NK-92 treated with Interleukin-12 subunit alpha and Interleukin-12 subunit beta, amount 100 ng/mL, for 24 hours (cell line): Measurements from ENCODE around the gene OR2D2.
"Not testable (repeated sequence)": the region's sequence is repeated elsewhere in the genome, so short reads cannot be mapped to it uniquely, and the experiment has no call there.

ENCODE experiments used
- DNase-seq: peaks from one replicate; lab custom pipeline; 2025; lab: John Stamatoyannopoulos, UW

Gene OR2D2, protein sequence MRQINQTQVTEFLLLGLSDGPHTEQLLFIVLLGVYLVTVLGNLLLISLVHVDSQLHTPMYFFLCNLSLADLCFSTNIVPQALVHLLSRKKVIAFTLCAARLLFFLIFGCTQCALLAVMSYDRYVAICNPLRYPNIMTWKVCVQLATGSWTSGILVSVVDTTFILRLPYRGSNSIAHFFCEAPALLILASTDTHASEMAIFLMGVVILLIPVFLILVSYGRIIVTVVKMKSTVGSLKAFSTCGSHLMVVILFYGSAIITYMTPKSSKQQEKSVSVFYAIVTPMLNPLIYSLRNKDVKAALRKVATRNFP

DNA sequence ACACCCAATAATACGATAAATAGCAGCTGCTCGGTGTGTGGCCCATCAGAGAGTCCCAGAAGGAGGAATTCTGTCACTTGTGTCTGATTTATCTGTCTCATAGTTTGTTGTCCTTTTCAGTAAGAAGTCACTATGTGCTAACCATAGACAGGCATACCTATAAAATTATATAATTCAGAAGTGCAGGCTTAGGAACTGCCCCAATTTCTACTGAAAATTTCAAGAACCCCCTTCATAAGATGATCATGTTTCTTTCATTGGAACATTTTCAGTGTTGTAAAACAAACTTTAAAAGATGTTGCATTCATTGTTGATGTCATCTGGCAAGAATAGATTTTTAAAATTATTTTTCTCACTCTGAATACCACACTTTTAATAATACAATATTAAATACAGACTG lies at the start of gene OR2D2:
Gene OR2D2, minus strand, starts transcription at position 101 of the 400 bp plus-strand sequence. Its CDS starts 0 bp downstream, at position 101.
- DNase-seq: no peak

DNA sequence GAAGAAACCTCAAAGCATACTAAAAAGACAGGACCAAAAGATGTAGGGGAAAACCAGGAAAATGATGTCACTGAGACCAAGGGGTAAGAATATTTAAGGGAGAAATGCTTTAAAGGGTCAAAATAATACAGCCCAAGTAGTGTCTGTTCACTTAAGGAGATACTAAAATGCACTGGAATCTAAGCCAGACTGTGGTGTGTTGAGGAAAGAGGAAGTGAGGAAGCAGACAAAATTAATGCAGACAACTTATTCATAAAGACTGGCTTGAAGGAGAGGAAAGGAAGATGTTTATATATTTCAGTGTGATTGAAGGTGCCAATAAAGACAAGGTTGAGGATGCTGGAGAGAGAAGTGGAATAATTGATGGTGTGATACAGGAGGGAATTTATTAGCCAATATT lies 49.7 kb upstream of the OR2D2 start:
- no peak for DNase-seq

DNA sequence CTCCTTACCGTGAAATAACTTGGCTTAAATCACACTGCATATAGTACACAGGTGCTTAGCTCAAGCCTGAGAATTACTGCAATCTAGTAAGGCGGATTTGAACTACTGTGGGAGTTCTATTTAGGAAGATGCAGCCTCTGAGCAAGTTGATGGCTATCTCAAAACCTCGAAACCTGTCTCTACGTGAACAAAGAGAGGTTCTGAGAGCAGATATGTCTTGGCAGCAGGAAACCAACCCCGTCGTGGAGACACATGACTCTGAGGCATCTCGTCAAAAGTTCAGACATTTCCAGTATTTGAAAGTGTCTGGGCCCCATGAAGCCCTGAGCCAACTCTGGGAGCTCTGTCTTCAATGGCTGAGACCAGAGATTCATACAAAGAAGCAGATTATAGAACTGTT lies 39.8 kb upstream of the OR2D2 start:
- DNase-seq: no peak

DNA sequence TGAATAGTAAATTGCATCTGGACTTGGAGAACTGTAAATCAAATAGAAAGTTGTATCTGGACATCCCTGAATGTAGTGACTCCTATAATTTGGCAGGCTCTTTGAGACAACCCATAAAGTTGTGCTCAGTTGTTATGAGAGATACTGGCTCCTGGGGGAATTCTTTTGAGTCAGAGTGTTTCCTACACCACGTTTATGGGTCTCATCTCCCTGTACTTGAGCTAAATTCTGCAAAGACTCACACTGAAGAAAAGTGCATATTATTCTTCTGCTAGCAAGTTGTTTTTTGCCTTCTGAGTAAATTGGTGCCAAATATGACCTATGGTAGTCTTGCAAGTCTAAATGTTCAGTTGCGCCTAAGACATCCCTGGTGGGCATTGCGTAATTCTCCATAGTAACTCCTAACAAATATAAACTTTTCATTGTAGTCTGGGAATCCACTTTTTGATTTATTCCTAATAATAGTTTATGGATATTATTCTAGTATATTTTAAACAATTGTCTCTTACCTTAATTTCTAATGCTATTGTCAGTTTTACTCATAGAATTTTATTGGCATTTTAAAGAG lies 38.9 kb upstream of the OR2D2 start:
- no peak for DNase-seq

DNA sequence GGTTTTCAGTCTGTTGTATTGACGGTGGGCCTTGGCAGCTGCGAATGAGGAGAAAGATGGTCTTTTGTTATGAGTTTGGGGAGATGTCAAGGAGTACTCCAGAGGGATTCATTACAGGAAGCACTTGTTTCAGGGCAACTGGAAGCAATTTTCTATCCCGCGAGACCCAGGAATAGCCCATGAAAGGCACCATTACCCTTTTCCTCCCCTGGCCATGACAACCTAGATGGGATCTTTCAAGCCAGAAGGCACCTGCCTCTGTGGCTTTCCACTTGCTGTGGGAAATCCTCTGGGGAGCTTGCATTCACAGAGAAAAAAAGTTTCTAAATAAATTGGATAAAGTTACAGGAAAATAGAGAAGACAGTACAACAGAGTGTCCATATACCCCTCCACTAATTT lies 36.6 kb upstream of the OR2D2 start:
- DNase-seq: no peak

DNA sequence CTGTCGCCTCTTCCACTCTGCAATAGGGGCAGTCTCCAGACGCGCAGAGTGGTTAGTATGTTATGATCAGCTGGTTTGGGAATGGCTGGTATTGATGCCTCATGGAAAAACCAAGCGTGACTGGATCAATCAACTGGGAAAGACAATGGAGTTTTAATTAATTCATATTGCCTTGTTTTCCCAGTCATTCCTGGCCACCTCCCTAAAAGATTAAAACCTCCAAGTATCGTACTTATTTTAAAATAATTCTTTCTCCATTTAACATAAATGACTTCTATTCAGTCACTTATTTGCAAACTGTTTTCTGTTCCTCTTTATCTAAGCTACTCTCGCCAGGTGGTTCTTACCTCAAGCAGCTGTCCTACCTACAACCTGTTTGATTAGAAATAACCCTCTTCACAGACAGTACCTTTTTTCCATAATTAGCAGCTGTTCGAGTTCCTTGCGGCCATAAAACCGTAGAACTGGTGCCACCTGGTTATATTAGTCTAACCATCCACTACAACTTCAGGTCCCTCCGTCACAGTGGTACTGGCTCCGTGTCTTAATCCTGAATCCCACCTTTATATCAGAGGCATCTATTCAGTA lies 34.8 kb upstream of the OR2D2 start:
- DNase-seq: no peak

DNA sequence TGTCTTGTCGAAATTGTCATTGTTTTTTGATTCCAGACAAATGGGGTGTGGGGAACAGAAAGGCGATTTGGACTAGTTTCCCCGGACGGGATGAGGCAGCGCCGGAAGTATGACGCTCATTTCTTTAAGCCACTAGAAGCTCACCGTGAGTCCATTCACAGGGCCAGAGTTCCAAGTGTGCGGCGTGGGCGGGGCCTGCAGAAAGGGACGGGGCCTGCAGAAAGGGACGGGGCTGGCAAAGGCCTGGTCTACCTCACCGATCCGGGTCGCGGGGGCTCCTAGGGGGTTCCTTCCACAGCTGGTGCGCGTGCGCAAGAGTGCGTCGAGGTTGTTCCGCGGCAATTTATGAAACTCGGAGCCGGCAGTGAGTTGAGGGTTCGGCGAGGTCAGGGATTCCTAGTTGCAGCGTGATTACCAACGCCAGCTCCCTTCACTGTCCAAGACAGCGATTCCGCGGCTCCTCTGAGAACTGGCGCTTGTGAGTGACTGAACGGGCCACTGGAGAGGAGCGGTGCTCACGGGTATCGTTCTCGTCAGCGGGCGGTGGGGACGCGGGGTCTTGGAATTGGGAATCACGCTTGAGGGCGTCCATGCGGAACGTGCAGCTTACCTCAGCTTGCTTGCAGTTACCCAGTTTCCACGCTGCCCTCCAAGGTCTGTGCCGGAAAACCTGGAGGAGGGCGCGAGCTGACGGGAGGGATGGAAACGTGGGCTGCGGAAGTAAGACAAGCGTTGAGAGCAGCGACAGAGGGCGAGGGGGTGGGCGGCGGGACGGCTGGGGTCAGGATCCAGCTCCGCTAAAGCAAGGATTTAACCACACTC lies 34.1 kb upstream of the OR2D2 start, which contains the start of gene ZNF215:
Gene ZNF215, plus strand, starts transcription at position 219 of the 822 bp plus-strand sequence. CDS start 5,847 bp downstream, outside the sequence.
- DNase-seq: no peak

DNA sequence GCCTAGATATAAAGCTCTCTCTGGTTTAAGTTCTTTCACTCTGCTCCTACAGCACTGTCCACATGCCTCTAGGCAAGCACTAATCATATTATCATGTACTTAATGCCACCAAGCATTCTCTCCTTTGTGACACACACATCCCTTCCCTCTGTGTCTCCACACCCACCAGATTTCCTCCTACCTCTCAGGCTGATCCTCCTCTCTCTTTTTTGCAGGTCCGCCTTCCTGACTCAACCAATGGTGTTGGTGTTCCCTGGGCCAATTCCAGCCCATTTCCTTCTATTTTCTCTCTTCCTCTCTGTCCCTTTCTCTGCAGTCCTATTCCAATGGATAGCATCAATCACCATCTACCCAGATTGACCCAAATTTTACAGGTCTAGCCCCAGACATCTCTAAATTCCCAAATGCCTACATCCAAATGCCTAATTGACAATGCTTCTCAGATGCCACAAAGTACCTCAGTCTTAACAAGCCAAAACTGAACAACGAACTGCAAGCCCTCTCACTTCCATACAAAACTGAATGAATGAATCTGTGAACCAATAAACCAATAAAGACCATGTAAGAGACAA lies 33.4 kb upstream of the OR2D2 start:
- DNase-seq: no peak

DNA sequence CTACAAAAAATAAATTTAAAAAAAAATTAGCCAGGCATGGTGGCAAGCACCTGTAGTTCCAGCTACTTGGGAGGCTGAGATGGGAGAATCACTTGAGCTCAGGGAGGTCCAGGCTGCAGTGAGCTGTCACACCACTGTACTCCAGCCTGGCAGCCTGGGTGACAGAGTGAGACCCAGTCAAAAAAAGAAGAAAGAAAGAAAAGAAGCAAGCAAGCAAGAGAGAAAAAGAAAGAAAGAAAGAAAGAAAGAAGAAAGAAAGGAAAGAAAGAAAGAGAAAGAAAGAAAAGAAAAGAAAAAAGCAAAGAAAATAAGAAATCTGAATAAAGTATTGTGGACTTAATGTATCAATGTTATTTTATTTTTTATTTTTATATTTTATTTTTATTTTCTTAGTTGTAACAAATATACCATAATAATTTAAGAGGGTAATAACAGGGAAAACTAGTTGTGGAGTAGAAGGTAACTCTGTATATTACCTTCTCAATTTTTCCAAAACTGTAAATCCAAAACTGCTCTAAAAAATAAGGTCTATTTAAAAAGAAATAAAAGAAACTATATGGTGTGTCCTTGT lies 32.8 kb upstream of the OR2D2 start:
- no peak for DNase-seq

DNA sequence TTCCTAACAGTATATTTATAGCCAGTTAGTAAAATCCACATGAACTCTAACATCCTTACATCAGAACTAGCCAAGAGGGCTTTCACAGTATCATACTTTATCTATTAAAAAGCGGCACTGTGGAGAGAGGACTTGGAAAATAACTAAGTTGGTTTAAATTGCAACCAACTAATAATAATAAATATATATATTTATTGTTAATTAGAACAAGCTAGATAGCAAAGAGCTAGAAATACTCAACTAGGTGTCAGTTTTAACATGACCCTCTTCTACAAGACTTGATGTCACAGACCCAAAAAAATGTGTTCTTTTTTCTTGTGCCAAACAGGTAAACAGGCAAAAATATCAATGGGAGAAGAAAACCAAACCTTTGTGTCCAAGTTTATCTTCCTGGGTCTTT lies 28.4 kb upstream of the OR2D2 start, which contains the start of gene OR2D3:
Gene OR2D3, plus strand, starts transcription at position 301 of the 400 bp plus-strand sequence. Its CDS starts 0 bp downstream, at position 301.
- DNase-seq: no peak

DNA sequence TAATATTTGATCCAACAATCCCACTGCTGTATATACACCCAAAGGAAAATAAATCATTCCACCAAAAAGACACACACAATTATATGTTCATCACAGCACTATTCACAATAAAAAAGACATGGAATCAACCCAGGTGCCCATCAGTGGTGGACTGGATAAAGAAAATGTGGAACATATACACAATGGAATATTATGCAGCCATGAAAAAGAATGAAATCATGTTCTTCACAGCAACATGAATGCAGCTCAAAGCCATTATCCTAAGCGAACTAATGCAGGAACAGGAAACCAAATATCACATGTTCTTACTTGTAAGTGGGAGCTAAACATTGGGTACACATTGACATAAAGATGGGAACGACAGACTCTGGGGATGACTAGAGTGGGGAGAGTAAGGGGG lies 27.4 kb upstream of the OR2D2 start:
- no peak for DNase-seq

DNA sequence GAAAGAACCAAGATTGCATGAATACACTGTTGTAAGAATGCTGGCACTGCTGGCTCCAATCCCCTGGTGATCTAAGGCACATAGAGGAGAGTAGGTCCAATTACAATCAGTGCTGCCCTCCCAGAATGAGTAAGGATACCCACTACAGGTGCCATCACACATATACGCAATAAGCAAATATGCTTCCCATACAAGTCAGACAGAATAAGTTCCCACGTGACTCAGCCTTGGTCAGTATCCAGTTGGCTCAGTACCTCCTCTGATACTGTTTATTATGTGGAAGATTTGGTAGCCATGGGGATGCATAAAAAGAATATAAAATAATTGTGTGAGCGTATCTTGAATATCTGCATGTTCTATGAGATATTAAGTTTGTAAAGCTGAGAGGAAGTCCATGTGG lies 19.6 kb upstream of the OR2D2 start:
- DNase-seq: no peak

DNA sequence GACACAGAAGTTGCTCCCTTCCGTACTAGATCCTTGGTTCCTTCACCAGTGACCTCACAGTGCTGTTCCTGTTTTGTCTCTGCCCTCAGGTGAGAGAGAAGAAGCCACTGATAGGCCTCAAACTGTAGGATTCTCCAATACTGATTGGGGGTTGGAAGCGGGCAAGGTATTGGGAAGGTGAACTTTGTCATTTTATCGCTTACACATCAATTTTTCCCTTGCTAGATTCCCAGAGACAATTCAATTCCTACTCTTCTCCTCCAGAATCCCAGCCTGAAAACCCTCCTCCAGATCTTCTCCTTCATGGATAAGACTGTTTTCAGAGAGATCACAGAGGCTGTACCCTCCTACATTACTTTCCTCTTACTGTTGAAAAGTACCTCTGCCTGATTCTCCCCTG lies 19.1 kb upstream of the OR2D2 start:
- no peak for DNase-seq

DNA sequence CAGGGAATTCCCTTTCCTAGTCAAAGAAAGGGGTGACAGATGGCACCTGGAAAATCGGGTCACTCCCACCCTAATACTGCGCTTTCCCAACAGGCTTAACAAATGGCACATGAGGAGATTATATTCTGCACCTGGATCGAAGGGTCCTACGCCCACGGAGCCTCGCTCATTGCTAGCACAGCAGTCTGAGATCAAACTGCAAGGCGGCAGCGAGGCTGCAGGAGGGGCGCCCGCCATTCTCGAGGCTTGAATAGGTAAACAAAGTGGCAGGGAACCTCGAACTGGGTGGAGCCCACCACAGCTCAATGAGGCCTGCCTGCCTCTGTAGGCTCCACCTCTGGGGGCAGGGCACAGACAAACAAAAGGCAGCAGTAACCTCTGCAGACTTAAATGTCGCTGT lies 12.5 kb upstream of the OR2D2 start:
- not testable (repeated sequence) for DNase-seq

DNA sequence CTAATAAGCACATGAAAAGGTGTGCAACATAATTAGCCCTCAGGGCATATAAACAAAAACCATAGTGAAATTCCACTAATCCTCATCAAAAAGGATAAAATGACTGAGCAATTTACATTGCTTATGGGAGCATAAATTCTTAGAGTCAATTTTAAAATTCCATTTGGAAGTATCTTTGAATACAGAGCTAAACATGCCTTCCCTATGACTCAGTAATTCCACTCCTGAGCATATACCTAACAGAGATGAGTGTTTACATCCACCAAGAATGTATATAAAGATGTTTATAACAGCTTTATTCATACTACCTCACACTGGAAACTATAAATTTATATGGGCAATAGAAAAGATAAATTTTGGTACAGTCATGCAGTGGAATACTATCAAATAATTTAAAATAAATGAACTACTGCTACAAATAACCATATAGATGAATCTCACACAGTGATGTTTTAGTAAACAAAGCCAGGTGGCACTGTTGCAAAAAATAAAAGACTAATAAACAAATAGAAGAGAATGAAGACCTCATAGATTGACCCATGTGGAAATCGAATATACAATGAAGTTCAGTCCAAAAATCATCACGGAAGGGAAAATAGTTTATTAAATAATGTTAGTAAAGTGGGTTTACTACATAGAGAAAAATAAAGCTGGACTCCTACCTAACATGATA lies 8.2 kb upstream of the OR2D2 start:
- no peak for DNase-seq

DNA sequence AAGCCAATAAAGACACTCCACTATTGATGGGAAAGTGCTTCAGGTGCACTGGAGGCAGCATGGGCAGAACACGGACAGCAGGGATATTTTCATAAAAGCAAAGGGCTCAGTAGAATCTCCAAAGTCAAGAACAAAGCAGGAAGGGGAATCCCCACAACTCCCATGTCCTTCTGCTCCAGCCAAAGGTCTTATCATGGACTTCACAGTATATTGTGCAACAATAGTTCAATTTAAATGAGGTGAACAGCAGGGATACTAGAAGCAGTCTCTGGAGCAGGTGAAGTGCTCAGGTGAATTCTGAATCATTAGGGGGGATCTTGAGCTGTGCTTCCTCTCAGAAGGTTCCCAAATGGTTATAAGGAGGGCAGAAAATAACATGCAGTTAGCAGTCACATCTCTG lies 6.6 kb upstream of the OR2D2 start:
- DNase-seq: no peak

DNA sequence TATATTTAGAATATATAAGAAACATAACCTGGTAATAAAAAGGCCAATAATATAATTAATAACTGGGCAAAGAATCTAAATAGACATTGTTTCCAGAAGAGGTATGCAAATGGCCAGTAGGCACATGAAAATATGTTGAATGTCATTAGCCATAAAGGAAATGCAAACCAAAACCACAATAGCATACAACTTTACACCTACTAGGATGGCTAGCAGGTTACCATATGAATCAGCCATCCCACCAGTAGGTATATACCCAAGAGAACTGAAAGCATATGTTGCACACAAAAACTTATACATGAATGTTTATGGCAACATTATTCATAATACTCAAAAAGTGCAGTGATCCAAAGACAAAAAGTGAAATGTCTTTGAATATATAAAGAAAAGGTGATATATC lies 2.7 kb upstream of the OR2D2 start:
- DNase-seq: no peak

DNA sequence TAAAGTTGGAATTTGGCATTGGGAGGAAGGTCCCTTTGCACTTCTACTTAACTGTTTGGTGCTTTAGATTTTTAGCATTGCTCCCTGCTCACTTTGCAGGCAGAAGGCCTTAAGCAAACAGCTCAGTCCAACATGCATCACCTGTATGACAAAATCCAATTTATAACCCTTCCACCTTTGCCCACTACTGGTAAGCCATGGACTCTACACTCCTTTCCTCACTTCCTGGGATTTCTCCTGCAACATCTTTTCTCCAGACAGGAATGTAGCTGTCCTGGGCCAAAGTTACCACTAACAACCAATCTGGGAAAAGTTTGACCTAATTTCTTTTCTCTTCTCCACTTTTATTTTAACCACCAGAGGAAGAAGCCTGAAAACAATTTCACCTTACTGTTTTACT lies 1.8 kb upstream of the OR2D2 start:
- no peak for DNase-seq

DNA sequence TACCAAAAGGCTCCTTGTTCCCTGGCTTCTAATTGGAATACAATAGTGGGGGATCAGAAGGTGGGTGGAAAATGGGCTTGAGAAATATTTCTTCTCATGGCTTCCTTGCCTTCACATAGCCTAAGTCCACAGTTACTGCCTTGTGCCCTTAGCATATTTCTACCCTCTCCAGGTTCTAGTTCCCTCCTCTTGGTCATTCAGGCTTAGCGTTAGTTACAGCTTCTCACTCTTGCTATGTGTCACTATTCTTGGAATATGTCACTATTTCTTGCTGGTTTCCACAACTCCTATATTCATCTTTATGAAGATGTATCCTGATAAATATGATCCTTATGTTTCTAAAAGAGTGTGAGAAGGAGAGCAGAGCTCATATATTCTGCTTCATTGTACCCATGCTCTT lies 2.5 kb downstream of the OR2D2 start:
- DNase-seq: no peak

DNA sequence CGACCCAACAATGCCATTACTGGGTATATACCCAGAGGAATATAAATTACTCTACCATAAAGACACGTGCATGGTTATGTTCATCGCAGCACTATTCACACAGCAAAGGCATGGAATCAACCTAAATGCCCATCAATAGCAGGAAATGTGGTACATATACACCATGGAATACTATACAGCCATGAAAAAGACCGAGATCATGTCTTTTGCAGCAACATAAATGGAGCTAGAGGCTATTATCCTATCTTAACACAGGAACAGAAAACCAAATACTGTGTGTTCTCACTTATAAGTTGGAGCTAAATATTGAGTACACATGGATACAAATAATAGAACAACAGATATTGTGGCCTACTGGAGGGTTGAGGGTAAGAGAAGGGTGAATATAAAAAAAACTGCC lies 3.5 kb downstream of the OR2D2 start:
- DNase-seq: no peak

DNA sequence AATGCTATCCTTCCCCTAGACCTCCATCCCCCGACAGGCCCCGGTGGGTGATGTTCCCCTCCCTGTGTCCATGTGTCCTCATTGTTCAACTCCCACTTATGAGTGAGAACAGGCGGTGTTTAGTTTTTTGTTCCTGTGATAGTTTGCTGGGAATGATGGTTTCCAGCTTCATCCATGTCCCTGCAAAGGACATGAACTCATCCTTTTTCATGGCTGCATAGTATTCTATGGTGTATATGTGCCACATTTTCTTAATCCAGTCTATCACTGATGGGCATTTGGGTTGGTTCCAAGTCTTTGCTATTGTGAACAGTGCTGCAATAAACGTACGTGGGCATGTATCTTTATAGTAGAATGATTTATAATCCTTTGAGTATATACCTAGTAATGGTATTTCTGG lies 4.6 kb downstream of the OR2D2 start:
- not testable (repeated sequence) for DNase-seq
